ENCODE data around the gene APLN. TPM values are rescaled to one million over a fixed set of nuclear protein-coding genes. Genes with fewer than 3 reads are reported as not detected.

Gene APLN
- total RNA-seq, 3 donors from 2014 or later (not counting 1 experiment from before 2014, with no cell fraction given): 0.07 TPM; not detected in 2

- H3K9me3 Mint-ChIP-seq: no peaks in the 10 kb centered on the region
- intact Hi-C loops (cut with micrococcal nuclease): no loop called here
- no peaks in the 10 kb centered on the region for H3K36me3 Mint-ChIP-seq
- DNase-seq (no peak), ATAC-seq (no peak)
- H3K36me3 ChIP-seq (ENCODE audit: control insufficient read depth, insufficient read depth, low read length): no peaks in the 10 kb centered on the region
- H3K4me1 ChIP-seq (ENCODE audit: control insufficient read depth, insufficient read depth, low read length): peaks cover 3% of the 10 kb centered on the region
- peaks cover 0 to 6% of the 10 kb centered on the region in 2 donors for H3K27me3 Mint-ChIP-seq (ENCODE audit: low read depth in 2 of 2)
- no peak overlapping the region for H3K4me3 ChIP-seq (ENCODE audit: low read length)
- no peak overlapping the region for H3K4me3 Mint-ChIP-seq
- no peak overlapping the region for H3K27ac Mint-ChIP-seq
- WGBS (ENCODE audit: insufficient coverage): 67% methylated on average over 3 of the region's 4 CpGs
- H3K4me1 Mint-ChIP-seq: peaks cover 0 to 1% of the 10 kb centered on the region in 2 donors
- TF ChIP-seq, protein P1, sequence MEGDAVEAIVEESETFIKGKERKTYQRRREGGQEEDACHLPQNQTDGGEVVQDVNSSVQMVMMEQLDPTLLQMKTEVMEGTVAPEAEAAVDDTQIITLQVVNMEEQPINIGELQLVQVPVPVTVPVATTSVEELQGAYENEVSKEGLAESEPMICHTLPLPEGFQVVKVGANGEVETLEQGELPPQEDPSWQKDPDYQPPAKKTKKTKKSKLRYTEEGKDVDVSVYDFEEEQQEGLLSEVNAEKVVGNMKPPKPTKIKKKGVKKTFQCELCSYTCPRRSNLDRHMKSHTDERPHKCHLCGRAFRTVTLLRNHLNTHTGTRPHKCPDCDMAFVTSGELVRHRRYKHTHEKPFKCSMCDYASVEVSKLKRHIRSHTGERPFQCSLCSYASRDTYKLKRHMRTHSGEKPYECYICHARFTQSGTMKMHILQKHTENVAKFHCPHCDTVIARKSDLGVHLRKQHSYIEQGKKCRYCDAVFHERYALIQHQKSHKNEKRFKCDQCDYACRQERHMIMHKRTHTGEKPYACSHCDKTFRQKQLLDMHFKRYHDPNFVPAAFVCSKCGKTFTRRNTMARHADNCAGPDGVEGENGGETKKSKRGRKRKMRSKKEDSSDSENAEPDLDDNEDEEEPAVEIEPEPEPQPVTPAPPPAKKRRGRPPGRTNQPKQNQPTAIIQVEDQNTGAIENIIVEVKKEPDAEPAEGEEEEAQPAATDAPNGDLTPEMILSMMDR (IDR thresholded peaks at IDR 0.05): no peak
- H3K9me3 ChIP-seq (ENCODE audit: control insufficient read depth, insufficient read depth, low read length): no peaks in the 10 kb centered on the region
- no peaks in the 10 kb centered on the region for H3K27me3 ChIP-seq (ENCODE audit: control insufficient read depth, insufficient read depth, low read length)
- no peak overlapping the region for H3K27ac ChIP-seq (ENCODE audit: low read length)
Measured at GRCh38 chrX:129642641-129643040, 12.1 kb downstream of the APLN start.

DNA sequence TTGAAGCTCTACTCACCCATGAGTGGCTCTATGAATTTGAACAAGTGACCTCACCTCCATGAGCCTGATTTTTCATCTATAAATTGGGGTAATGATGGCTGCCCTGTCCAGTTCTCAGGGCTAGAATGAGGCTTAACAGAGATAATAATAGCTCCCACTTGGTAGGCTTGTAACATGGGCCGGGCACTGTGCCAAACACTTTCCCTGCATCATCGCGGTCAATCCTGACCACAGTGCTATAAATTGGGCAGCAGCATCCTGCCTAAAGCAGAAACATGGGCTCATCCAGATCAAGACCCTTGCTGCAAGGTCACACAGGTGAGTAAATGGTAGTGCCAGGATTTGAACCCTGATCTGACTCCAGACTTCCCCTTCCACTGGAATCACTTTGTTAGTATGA is 12.8 kb downstream of the APLN start:
- Histone ChIP-seq H3K36me3 (ENCODE audit: control insufficient read depth, insufficient read depth, low read length) (no peaks in the 10 kb centered on the region), H3K4me1 (ENCODE audit: control insufficient read depth, insufficient read depth, low read length) (peaks cover 9% of the 10 kb centered on the region), H3K27me3 (ENCODE audit: control insufficient read depth, insufficient read depth, low read length) (no peaks in the 10 kb centered on the region), H3K9me3 (ENCODE audit: control insufficient read depth, insufficient read depth, low read length) (no peaks in the 10 kb centered on the region), H3K27ac (ENCODE audit: low read length) (no peak overlapping the region), H3K4me3 (ENCODE audit: low read length) (no peak overlapping the region)
- Mint-ChIP-seq H3K36me3 (no peaks in the 10 kb centered on the region), H3K4me3 (no peak overlapping the region), H3K27ac (no peak overlapping the region), H3K27me3 (ENCODE audit: low read depth in 2 of 2) (no peaks in the 10 kb centered on the region), H3K9me3 (no peaks in the 10 kb centered on the region), H3K4me1 (peaks cover 0 to 6% of the 10 kb centered on the region in 2 donors)
- TF ChIP-seq, protein P1 (IDR thresholded peaks at IDR 0.05): no peak
- DNase-seq: no peak
- intact Hi-C loops (cut with micrococcal nuclease): no loop called here
- no peak for ATAC-seq
- 19% methylated on average over 3 of the region's 3 CpGs for WGBS (ENCODE audit: insufficient coverage)

DNA sequence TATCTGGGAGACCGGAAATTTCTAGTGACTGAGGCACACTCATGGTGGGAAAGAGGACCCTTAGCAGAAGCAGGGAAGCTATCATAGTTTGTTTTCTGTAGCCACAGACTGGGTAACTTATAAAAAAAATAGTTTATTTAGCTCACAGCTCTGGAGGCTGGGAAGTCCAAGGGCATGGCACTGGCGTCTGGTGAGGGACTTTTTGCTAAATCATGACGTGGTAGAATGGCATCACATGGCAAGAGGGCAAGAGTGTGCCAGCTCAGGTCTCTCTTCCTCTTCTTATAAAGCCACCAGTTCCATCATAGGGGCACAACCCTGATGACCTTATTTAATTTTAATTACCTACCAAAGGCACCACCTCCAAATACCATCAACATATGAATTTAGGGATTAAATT is 13.3 kb downstream of the APLN start:
- intact Hi-C loops (cut with micrococcal nuclease): no loop called here
- no peak for ATAC-seq
- TF ChIP-seq, protein P1 (IDR thresholded peaks at IDR 0.05): no peak
- Mint-ChIP-seq H3K4me3 (no peak overlapping the region), H3K27ac (no peak overlapping the region), H3K36me3 (no peaks in the 10 kb centered on the region), H3K9me3 (no peaks in the 10 kb centered on the region), H3K4me1 (peaks cover 0 to 6% of the 10 kb centered on the region in 2 donors), H3K27me3 (ENCODE audit: low read depth in 2 of 2) (no peaks in the 10 kb centered on the region)
- H3K27ac ChIP-seq (ENCODE audit: low read length): no peak overlapping the region
- H3K4me3 ChIP-seq (ENCODE audit: low read length): no peak overlapping the region
- no peak for DNase-seq
- no peaks in the 10 kb centered on the region for H3K36me3 ChIP-seq (ENCODE audit: control insufficient read depth, insufficient read depth, low read length)
- 82% methylated on average over 3 of the region's 3 CpGs for WGBS (ENCODE audit: insufficient coverage)
- H3K4me1 ChIP-seq (ENCODE audit: control insufficient read depth, insufficient read depth, low read length): peaks cover 9% of the 10 kb centered on the region
- no peaks in the 10 kb centered on the region for H3K9me3 ChIP-seq (ENCODE audit: control insufficient read depth, insufficient read depth, low read length)
- H3K27me3 ChIP-seq (ENCODE audit: control insufficient read depth, insufficient read depth, low read length): no peaks in the 10 kb centered on the region

DNA sequence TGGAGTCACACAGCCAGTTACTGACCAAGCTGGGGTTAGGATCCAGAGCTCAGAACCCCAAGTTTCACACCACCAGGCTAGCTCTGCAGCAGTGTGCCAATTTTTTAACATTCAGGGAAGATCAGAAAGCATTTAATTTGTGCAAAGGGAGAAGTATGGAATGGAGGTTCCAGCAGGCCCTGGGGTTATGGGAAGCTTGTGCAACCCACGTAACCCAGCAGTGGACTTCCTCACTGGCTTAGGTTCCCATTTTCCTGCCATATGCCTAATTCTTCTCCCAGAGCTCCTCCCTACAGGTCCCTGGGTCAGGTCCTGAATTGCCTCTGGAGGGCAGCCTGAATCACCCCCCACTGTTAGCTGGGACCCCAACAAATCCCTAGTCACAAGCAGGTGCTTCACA is 14.0 kb downstream of the APLN start:
- H3K27me3 Mint-ChIP-seq (ENCODE audit: low read depth in 2 of 2): no peaks in the 10 kb centered on the region
- H3K9me3 Mint-ChIP-seq: no peaks in the 10 kb centered on the region
- intact Hi-C loops (cut with micrococcal nuclease): no loop called here
- TF ChIP-seq, protein P1 (IDR thresholded peaks at IDR 0.05): no peak
- H3K27me3 ChIP-seq (ENCODE audit: control insufficient read depth, insufficient read depth, low read length): no peaks in the 10 kb centered on the region
- no peak overlapping the region for H3K27ac Mint-ChIP-seq
- H3K4me1 Mint-ChIP-seq: peaks cover 0 to 6% of the 10 kb centered on the region in 2 donors
- H3K4me3 ChIP-seq (ENCODE audit: low read length): no peak overlapping the region
- no peak overlapping the region for H3K4me3 Mint-ChIP-seq
- H3K9me3 ChIP-seq (ENCODE audit: control insufficient read depth, insufficient read depth, low read length): no peaks in the 10 kb centered on the region
- no peaks in the 10 kb centered on the region for H3K36me3 ChIP-seq (ENCODE audit: control insufficient read depth, insufficient read depth, low read length)
- 75% methylated on average over 1 of the region's 1 CpG for WGBS (ENCODE audit: insufficient coverage)
- DNase-seq (no peak), ATAC-seq (no peak)
- H3K27ac ChIP-seq (ENCODE audit: low read length): no peak overlapping the region
- peaks cover 9% of the 10 kb centered on the region for H3K4me1 ChIP-seq (ENCODE audit: control insufficient read depth, insufficient read depth, low read length)
- H3K36me3 Mint-ChIP-seq: no peaks in the 10 kb centered on the region

Measured in natural killer cell (primary cell).